AG09319 (cell line): ENCODE results near the gene CCDC9.
"Not testable (repeated sequence)": the region's sequence is repeated elsewhere in the genome, so short reads cannot be mapped to it uniquely, and the experiment has no call there.

Experiments
- DNase-seq: peaks from one replicate; pipeline ENCODE4 v3.0.0-alpha.2; 2010; ENCODE audit warnings: low read depth; ENCODE audit errors: extremely low read depth
- CTCF ChIP-seq: IDR thresholded peaks from 2 replicates; pipeline ENCODE4 v1.5.1; 2011; ENCODE audit warnings: low read depth, mild to moderate bottlenecking, inconsistent platforms, low read length, moderate library complexity

CCDC9 gene

GRCh38 chr19:47274071-47274890 lies 18.0 kb downstream of the CCDC9 start, which contains the start of gene INAFM1:
Gene INAFM1, plus strand, starts transcription at chr19:47274885. Its CDS starts 35 bp downstream, at chr19:47274920.
- DNase-seq = peak; percentile 82
- no peak for TF ChIP-seq CTCF

- TF ChIP-seq CTCF = no peak
- DNase-seq = no peak
Observed at GRCh38 chr19:47274891-47275761, 18.8 kb downstream of the CCDC9 start.

GRCh38 chr19:47275791-47276461 lies 19.6 kb downstream of the CCDC9 start:
- no peak for DNase-seq
- no peak for TF ChIP-seq CTCF

DNA sequence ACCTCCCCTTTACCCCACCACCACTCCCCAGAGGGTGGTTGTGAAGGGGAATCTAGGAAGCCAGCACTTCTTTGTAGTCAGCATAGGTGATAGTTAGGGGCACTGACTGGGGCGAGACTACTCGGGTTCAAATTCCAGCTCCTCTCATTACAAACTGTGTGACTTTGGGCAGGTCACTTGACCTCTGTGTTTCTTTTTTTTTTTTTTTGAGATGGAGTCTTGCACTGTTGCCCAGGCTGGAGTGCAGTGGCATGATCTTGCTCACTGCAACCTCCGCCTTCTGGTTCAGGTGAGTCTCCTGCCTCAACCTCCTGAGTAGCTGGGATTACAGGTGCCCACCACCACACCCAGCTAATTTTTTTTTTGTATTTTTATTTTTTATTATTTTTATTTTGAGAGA lies 20.2 kb downstream of the CCDC9 start:
- not testable (repeated sequence) for DNase-seq

GRCh38 chr19:47280183-47280797 lies 24.0 kb downstream of the CCDC9 start:
- TF ChIP-seq CTCF = peak; percentile 47
- DNase-seq = no peak

GRCh38 chr19:47283405-47284059 lies 27.2 kb downstream of the CCDC9 start:
- no peak for TF ChIP-seq CTCF
- DNase-seq = no peak
